Measurements from ENCODE around the gene UPF1.

The UPF1 gene

GRCh38 chr19:18857223-18857622 lies 25.5 kb downstream of the UPF1 start:
- no peak for DNase-seq (ENCODE audit: low read depth)

DNA sequence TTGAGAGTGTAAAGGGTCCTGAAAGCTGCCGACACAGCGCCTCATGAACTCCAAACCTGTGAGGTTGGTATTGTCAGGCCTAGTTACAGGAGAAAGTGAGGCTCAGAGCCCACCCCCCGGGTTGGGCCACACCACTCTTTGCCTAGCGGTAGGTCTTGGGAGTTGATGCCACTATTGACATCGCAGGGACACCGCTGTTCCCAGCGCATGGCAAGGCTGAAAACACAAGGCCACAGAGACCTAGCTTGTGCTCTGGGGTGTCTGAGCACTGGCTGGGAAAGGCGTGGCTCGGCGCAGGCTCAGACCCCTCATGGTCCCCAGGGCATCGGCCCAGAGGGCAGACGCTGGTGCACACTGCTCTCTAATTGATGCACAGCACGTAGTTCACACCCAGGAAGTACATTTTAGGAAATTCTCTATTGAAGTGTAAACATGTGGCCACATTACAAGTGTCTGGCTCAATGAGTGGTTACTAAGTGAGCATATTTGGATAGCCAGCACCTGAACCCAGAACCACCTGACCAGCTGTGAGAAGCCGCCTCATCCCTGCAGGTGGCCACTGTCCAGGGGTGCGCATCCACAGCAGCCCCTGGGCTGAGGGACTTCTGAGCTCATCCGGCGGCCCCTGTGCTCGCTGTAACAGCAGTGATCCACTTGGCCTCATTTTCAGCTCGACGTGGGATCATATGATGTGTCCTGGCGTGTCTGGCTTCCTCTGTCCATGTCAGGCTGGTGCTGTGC lies 27.3 kb downstream of the UPF1 start:
- DNase-seq (ENCODE audit: low read depth): no peak

DNA sequence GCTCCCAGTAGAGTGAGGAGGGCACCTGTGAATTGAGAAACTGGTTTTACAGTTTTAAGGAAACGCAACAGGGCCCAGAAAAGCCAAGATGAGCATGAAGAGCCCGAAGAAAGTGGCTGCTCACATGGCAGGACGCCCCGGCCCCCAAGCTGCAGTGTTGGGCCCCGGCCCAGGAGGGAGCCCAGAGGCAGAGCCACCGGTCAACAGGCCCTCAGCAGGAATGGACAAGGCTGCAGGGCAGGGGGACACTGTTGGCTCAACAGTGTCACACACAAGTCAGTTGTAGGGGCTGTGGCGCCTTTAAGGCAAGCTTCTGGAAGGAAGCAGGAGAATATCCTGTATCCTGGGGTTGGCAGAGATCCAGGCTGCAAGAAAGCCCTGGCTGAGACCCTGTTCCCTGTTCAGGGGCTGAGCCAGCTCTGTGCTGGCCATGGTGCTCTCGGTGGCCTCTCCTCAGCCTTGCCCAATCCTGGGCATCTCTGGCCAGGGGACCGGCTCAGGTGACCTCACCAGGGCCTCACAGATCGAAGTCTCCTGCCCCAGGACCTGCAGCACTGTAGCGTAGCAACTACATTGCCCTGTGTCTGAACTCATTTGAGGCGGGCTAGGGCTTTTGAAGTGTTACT lies 28.0 kb downstream of the UPF1 start:
- DNase-seq (ENCODE audit: low read depth): no peak

DNA sequence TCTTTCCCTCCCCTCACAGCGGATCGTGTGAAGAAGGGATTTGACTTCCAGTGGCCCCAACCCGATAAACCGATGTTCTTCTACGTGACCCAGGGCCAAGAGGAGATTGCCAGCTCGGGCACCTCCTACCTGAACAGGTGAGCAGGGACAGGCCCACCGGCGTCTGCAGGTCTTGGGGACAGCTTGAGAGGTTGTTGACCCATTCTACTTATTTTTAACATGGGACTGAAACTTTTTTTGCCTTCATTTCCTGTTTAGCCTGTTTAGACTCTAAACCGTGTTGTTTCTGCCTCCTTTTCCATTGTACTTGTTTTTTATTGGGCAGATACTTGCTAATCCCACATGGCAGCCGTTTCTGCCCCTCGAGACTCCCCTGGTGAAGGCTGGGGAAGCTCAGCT lies 28.5 kb downstream of the UPF1 start:
- DNase-seq (ENCODE audit: low read depth): no peak

DNA sequence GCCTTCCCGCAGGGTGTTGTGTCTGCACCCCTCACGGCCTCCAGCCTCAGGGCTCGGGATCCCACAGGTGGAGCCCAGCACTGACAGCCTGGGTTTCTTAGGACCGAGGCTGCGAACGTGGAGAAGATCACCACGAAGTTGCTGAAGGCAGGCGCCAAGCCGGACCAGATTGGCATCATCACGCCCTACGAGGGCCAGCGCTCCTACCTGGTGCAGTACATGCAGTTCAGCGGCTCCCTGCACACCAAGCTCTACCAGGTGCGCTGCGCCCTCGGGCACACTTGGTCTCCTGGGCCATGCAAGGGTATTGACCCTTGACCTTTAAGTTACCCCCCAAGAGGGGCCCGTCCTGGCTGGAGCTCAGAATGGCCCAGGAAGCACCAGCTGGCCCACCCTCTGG lies 29.0 kb downstream of the UPF1 start:
- DNase-seq (ENCODE audit: low read depth): no peak

GRCh38 chr19:18861235-18861634 lies 29.5 kb downstream of the UPF1 start:
- DNase-seq (ENCODE audit: low read depth): no peak

DNA sequence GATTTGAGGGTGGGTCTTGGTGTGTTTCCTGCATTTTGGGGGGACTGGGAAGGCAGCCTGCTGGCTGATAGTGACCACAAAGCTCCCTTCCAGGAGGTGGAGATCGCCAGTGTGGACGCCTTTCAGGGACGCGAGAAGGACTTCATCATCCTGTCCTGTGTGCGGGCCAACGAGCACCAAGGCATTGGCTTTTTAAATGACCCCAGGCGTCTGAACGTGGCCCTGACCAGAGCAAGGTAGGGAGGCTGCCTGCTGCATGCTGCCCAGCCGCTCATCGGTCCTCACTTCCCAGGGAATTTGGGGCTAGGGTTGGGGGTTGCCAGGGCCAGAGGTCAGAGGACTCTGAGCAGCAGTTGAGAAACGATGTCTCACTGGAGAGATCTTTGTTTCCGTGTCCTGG lies 30.2 kb downstream of the UPF1 start:
- DNase-seq (ENCODE audit: low read depth): no peak

DNA sequence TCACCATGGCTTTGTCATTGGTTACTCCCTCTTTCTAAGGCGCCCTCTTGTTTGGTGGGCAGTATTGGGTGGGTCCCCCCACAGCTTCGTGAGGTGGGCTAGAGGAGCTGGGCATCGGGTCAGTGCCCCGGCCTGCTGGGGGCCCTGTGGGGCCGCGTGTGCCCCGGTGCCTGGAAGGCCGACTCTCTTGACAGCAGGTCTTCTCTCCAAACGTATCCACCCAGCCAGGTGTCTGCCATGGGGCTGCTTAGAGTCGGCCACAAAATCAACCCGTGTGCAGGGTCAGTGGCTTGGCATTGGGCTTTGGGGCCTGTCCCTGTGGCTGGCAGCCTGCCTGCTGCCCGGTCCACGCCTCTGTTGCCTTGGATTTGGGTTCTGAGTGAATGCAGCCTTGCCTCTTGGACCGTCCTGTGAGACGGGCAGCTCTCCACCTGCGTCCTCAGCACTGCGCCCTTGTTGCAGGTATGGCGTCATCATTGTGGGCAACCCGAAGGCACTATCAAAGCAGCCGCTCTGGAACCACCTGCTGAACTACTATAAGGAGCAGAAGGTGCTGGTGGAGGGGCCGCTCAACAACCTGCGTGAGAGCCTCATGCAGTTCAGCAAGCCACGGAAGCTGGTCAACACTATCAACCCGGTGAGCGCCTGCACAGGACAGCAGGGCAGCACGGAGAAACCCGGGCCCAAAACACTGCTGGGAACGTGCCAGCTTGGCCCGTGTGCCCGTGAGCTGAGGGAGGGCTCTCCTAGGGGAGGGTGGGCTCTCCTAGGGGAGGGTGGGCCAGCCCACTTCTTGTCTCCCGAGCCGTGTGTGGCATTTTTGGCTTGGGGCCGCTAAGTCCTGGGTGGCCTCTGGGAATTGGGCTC lies 31.4 kb downstream of the UPF1 start:
- no peak for DNase-seq (ENCODE audit: low read depth)

GRCh38 chr19:18863843-18864362 lies 32.1 kb downstream of the UPF1 start:
- no peak for DNase-seq (ENCODE audit: low read depth)

DNA sequence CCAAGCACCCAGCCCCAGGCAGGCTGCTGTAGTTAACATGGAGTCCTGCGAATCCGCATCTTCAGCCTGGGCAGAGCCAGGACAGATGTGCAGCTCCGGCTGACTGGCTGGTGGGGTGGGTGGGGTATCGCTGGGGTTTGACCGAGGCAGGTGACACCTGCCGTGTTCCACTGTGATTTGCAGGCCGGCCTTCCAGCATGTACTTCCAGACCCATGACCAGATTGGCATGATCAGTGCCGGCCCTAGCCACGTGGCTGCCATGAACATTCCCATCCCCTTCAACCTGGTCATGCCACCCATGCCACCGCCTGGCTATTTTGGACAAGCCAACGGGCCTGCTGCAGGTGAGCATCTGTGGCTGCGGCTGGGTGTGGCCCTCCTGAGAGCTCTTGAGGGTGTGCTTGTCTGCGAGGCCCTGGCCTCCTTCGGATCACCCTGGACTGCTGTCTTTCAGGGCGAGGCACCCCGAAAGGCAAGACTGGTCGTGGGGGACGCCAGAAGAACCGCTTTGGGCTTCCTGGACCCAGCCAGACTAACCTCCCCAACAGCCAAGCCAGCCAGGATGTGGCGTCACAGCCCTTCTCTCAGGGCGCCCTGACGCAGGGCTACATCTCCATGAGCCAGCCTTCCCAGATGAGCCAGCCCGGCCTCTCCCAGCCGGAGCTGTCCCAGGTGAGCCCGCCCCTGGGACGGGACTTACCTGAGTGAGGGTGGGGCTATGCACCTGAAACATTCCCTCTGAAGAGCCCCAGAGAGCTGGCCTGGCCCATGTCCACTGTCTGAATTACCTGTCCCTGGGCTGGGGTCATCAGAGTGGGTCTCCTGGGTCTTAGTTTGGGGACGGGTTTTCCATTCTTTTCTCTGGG lies 33.6 kb downstream of the UPF1 start:
- DNase-seq (ENCODE audit: low read depth): no peak

GRCh38 chr19:18865973-18866799 lies 34.4 kb downstream of the UPF1 start:
- DNase-seq (ENCODE audit: low read depth): peak; percentile 59

DNA sequence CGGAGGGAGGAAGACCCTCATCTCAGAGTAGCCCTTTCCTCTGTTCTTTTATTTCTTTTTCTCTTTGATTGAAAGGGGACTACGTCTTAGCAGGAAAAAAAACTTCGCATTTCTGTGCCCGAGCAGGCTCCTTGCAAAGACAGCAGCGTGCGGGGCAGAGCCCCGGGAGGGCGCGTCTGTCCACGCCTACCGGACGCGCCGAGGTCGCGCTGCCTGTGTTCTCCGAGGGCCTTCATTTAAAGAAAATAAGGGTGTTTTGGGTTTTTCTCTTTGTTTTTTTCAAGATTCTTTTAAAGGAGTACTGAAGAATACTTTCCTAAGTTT lies 35.0 kb downstream of the UPF1 start:
- no peak for DNase-seq (ENCODE audit: low read depth)

- no peak for DNase-seq (ENCODE audit: low read depth)
These were observed 35.4 kb downstream of the UPF1 start for GRCh38 chr19:18867199-18867598.

GRCh38 chr19:18867751-18868150 lies 36.0 kb downstream of the UPF1 start:
- DNase-seq (ENCODE audit: low read depth): no peak

- no peak for DNase-seq (ENCODE audit: low read depth)
These were observed 36.7 kb downstream of the UPF1 start for GRCh38 chr19:18868380-18869022.

DNA sequence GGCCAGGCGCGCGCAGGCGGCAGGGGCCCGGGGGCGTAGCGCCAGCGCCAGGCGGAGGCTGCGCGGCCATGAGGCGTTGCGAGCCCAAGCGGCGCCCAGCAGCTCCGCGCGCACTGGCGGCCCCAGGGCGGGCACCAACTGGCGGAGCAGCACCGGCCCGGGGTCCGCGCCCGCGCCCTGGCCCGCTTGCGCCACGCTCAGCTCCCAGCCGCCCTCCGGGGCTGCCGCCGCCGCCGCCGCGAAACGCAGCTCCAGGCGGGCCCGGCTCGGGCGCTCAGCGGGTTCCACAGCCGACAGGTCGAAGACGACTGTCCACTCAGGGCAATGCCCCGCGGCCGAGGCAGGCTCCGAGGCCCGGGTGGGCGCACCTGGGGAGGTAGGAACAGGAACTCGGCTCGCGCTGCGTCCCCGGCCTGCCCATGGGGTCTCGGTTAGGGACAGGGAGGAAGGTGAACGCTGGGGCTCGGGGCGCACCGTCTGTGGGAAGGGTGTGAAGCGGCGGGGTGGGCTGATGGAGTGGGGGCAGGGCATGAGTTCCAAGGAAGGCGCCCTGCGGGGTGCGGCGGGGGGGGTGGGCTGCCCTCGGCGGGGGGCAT lies 37.4 kb downstream of the UPF1 start:
- DNase-seq (ENCODE audit: low read depth): no peak

- DNase-seq (ENCODE audit: low read depth): no peak
These were observed 38.2 kb downstream of the UPF1 start for GRCh38 chr19:18869781-18870530.

DNA sequence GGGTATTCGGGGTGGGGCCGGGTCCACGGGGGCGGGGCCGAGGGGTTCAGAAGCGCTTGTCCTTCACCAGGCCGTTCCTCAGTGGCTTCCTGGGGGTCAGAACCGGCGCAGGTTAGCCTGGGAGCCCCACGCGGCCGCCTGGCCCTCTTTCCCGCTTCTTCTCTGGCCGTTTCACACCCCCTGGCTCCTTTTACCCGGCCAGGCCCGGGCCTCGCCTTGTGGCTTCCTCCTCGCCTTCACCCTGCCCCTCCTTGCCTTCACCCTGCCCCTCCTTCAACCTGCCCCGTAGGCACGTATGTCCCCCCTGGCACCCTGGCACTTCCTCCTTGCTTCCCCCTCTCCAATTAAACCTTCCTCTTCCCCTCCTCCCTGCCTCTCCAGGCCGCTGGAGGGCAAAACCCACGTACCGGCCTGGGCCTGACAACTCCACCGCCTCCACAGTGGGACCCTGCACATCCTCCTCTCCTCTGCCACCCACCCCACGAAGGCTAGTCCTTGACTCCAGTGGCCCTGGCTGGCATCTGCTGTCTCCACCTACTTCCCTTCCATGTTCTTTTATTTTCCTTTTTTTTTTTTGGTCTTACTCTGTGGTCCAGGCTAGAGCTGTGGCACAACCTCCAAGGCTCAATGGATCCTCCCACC lies 38.9 kb downstream of the UPF1 start:
- DNase-seq (ENCODE audit: low read depth): no peak

- no peak for DNase-seq (ENCODE audit: low read depth)
These were observed 39.8 kb downstream of the UPF1 start for GRCh38 chr19:18871543-18871942.
